IMR-90 (cell line): ENCODE data around the gene CHRDL1. TPM values are rescaled to one million over a fixed set of nuclear protein-coding genes. Genes with fewer than 3 reads are reported as not detected.

Source experiments
- ATAC-seq: fragments of 200-7000 bp; cut with Tn5 transposase; 2 replicates; pipeline ENCODE4 v1.9.1; 2020; ENCODE audit warnings: low read depth, mild to moderate bottlenecking, moderate library complexity
- BruUV-seq: library from RNA; stranded (reverse); fragments of 400-500 nt; replicated peaks from 2 replicates; lab custom pipeline; 2021; lab: Mats Ljungman, UMichigan
- CTCF ChIA-PET: fragments of 300-600 bp; formaldehyde crosslinking; extraction: SDS; loops from one replicate; lab custom pipeline; 2021; ENCODE audit warnings: antibody characterized with exemption; lab: Yijun Ruan, JAX
- POLR2A ChIA-PET: fragments of 300-600 bp; sonication (Branson Sonifier 250); formaldehyde crosslinking; loops from one replicate; lab custom pipeline; 2022; ENCODE audit warnings: antibody characterized with exemption; ENCODE audit not compliant: unreplicated experiment; lab: Charles Lee
- DNase-seq: peaks from one replicate; pipeline ENCODE4 v3.0.0; 2013
- H2AFZ ChIP-seq: replicated peaks from 2 replicates; pipeline ENCODE3; 2013; ENCODE audit warnings: low read length, mild to moderate bottlenecking; ENCODE audit not compliant: poor library complexity
- H2AK5ac ChIP-seq: 2 replicates; pipeline ENCODE4 v1.6.1; 2013; ENCODE audit warnings: low read depth, low read length, inconsistent platforms
- H2AK9ac ChIP-seq: replicated peaks from 2 replicates; pipeline ENCODE3; 2013; ENCODE audit warnings: mild to moderate bottlenecking, low read depth, low read length, moderate library complexity; ENCODE audit not compliant: poor library complexity
- H2BK120ac ChIP-seq: 2 replicates; pipeline ENCODE4 v1.6.1; 2013; ENCODE audit warnings: low read depth, low read length, inconsistent platforms
- H2BK15ac ChIP-seq: 3 replicates; pipeline ENCODE4 v1.6.1; 2013; ENCODE audit warnings: low read depth, low read length, inconsistent platforms
- H2BK20ac ChIP-seq: 2 replicates; pipeline ENCODE4 v1.6.1; 2013; ENCODE audit warnings: low read depth, mild to moderate bottlenecking, inconsistent platforms, low read length, moderate library complexity
- H2BK5ac ChIP-seq: 2 replicates; pipeline ENCODE4 v1.6.1; 2013; ENCODE audit warnings: mild to moderate bottlenecking, low read depth, low read length, inconsistent platforms; ENCODE audit not compliant: poor library complexity, severe bottlenecking
- H3K14ac ChIP-seq: replicated peaks from 2 replicates; pipeline ENCODE4 v1.6.1; 2013; ENCODE audit warnings: low read depth, low read length, inconsistent platforms
- H3K18ac ChIP-seq: 2 replicates; pipeline ENCODE4 v1.6.1; 2013; ENCODE audit warnings: low read depth, low read length, control low read depth
- H3K23ac ChIP-seq: 2 replicates; pipeline ENCODE4 v1.6.1; 2013; ENCODE audit warnings: low read depth, low read length, inconsistent platforms
- H3K27ac ChIP-seq: 2 replicates; pipeline ENCODE4 v1.5.1; 2013; ENCODE audit warnings: mild to moderate bottlenecking, control low read depth, low read length; ENCODE audit not compliant: insufficient read depth
- H3K27me3 ChIP-seq: 2 replicates; pipeline ENCODE4 v1.6.1; 2013; ENCODE audit warnings: low read length; ENCODE audit not compliant: control insufficient read depth, insufficient read depth
- H3K36me3 ChIP-seq: 2 replicates; pipeline ENCODE4 v1.6.1; 2013; ENCODE audit warnings: low read length, mixed read lengths; ENCODE audit not compliant: control insufficient read depth, insufficient read depth
- H3K4ac ChIP-seq: 2 replicates; pipeline ENCODE4 v1.6.1; 2013; ENCODE audit warnings: low read depth, low read length, inconsistent platforms
- H3K4me1 ChIP-seq: 2 replicates; pipeline ENCODE4 v1.6.1; 2013; ENCODE audit warnings: low read length, mixed read lengths; ENCODE audit not compliant: control insufficient read depth, insufficient read depth
- H3K4me2 ChIP-seq: 2 replicates; pipeline ENCODE4 v1.6.1; 2013; ENCODE audit warnings: low read depth, mild to moderate bottlenecking, control low read depth, low read length, moderate library complexity
- H3K4me3 ChIP-seq: 2 replicates; pipeline ENCODE4 v1.5.1; 2013; ENCODE audit warnings: low read depth, mild to moderate bottlenecking, control low read depth, low read length, moderate library complexity; ENCODE audit not compliant: insufficient read depth
- H3K56ac ChIP-seq: 2 replicates; pipeline ENCODE4 v1.6.1; 2013; ENCODE audit warnings: low read length, inconsistent platforms; ENCODE audit not compliant: insufficient read depth; ENCODE audit errors: extremely low read depth
- H3K79me1 ChIP-seq, 2 experiments: 2 replicates each; pipeline ENCODE4 v1.6.1; 2013; ENCODE audit warnings: low read length in 2 of 2, inconsistent platforms in 1 of 2, low read depth in 1 of 2
- H3K9ac ChIP-seq: 2 replicates; pipeline ENCODE4 v1.6.1; 2013; ENCODE audit warnings: low read depth, low read length, control low read depth
- H3K9me1 ChIP-seq: 2 replicates; pipeline ENCODE4 v1.6.1; 2013; ENCODE audit warnings: low read length, inconsistent platforms; ENCODE audit not compliant: insufficient read depth
- H3K9me3 ChIP-seq: 2 replicates; pipeline ENCODE4 v1.6.1; 2013; ENCODE audit warnings: low read length; ENCODE audit not compliant: control insufficient read depth, insufficient read depth
- H4K20me1 ChIP-seq: 2 replicates; pipeline ENCODE4 v1.6.1; 2013; ENCODE audit warnings: low read length, inconsistent platforms; ENCODE audit not compliant: insufficient read depth
- H4K5ac ChIP-seq: 2 replicates; pipeline ENCODE4 v1.6.1; 2013; ENCODE audit warnings: mild to moderate bottlenecking, low read depth, low read length, control low read depth
- H4K8ac ChIP-seq, 2 experiments: 2 replicates each; pipeline ENCODE4 v1.6.1; 2013; ENCODE audit warnings: low read depth in 2 of 2, low read length in 2 of 2, control low read depth in 1 of 2, inconsistent platforms in 1 of 2
- H4K91ac ChIP-seq: 2 replicates; pipeline ENCODE4 v1.6.1; 2013; ENCODE audit warnings: low read depth, low read length, inconsistent platforms; ENCODE audit not compliant: insufficient read depth
- BHLHE40 ChIP-seq: fragments of 150-350 bp; IDR thresholded peaks from 2 replicates; pipeline ENCODE4 v1.6.1; 2016; ENCODE audit warnings: mild to moderate bottlenecking, low read depth, low read length
- CEBPB ChIP-seq: IDR thresholded peaks from 2 replicates; pipeline ENCODE4 v1.6.1; 2012; ENCODE audit warnings: low read depth, low read length, improper control_type of control experiment
- CHD1 ChIP-seq: IDR thresholded peaks from 2 replicates; pipeline ENCODE4 v1.6.1; 2012; ENCODE audit warnings: low read depth, low read length, improper control_type of control experiment
- FOS ChIP-seq: fragments of 150-350 bp; IDR thresholded peaks from 2 replicates; pipeline ENCODE4 v1.6.1; 2016; ENCODE audit warnings: low read depth, low read length
- MAZ ChIP-seq: IDR thresholded peaks from 2 replicates; pipeline ENCODE4 v1.6.1; 2012; ENCODE audit warnings: low read depth, mild to moderate bottlenecking, low read length, improper control_type of control experiment, moderate library complexity, borderline replicate concordance
- POLR2A ChIP-seq: IDR thresholded peaks from 2 replicates; pipeline ENCODE4 v1.6.1; 2012; ENCODE audit warnings: mild to moderate bottlenecking, low read depth, low read length
- RCOR1 ChIP-seq: IDR thresholded peaks from 2 replicates; pipeline ENCODE4 v1.6.1; 2012; ENCODE audit warnings: mild to moderate bottlenecking, low read length, improper control_type of control experiment; ENCODE audit not compliant: insufficient replicate concordance
- SMC3 ChIP-seq: fragments of 150-350 bp; IDR thresholded peaks from 2 replicates; pipeline ENCODE4 v1.6.1; 2016; ENCODE audit warnings: low read depth, mild to moderate bottlenecking, antibody characterized with exemption, low read length, moderate library complexity
- WGBS, 2 experiments: methylation state at CpG; one replicate each; pipeline versions ENCODE4 v1.1.5 to v1.1.7; 2013; ENCODE audit warnings: missing lambda C conversion rate in 2 of 2; ENCODE audit not compliant: insufficient read length in 1 of 2; ENCODE audit errors: extremely low coverage in 2 of 2; 5-methylcytosine and 5-hydroxymethylcytosine counted together
- dilution Hi-C: fragments of 300-500 bp; cut with HindIII; formaldehyde crosslinking; loops from one replicate; pipeline ENCODE4 v1.14.3; 2018; ENCODE audit warnings: low sequenced_read_pairs; ENCODE audit not compliant: unreplicated experiment
- in situ Hi-C: fragments of 300-500 bp; cut with MboI; formaldehyde crosslinking; loops from 3 replicates; pipeline ENCODE4 v1.14.3; 2019; ENCODE audit warnings: low sequenced_read_pairs, inconsistent platforms, mixed read lengths
- intact Hi-C: fragments of 100-400 bp; cut with micrococcal nuclease; formaldehyde crosslinking; loops from 2 replicates; pipeline ENCODE4 v1.10.0; 2022
- polyA plus RNA-seq, 3 experiments: library from polyadenylated mRNA; depleted of rRNA; stranded (reverse); fragments of >200 nt; gene quantifications; 2 replicates each; pipeline ENCODE4 v1.2.3, GENCODE V29; 2012; ENCODE audit warnings: low replicate concordance in 1 of 3
- total RNA-seq: library from RNA; depleted of rRNA; stranded (reverse); fragments of >200 nt; gene quantifications from 2 replicates; pipeline ENCODE4 v1.2.3, GENCODE V29; 2012
- TF ChIP-seq, protein P1 (sequence below): conservative IDR thresholded peaks from 2 replicates; pipeline ENCODE4 v1.5.1; 2012; ENCODE audit warnings: mild to moderate bottlenecking, low read depth, low read length, improper control_type of control experiment

Gene CHRDL1
- total and polyA plus RNA-seq, 2 of the 4 experiments (the other 2 are of a cell fraction) = 0.36 to 0.58 TPM

DNA sequence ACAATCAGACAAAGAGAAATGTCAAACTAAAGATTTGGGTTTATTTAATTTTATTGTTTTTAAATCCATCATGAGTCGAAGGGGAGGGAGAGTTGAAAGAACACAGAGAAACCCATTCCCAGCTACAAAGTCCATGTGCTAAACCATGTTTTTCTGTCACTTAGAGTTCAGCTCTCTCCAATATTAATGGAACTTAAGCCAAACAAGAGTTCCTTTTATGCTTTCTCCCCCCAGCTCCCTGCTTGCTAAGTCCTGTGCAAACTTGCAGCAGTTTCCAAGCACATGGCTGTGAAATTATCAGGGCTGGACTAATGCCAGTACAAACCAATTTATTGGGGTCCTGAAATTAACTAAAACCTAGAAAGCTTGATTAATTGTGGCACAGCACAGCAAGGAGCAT, 9.7 kb upstream of the CHRDL1 start:
- no CpG with 5 or more reads among the region's 1 CpG for WGBS, 2 experiments
- no peak overlapping the region for H4K91ac ChIP-seq
- CTCF ChIA-PET = no interaction called here

More for the DNA sequence above, 9.7 kb upstream of the CHRDL1 start:
- peaks cover 16% of the 10 kb centered on the region for H3K27me3 ChIP-seq
- TF ChIP-seq SMC3 = no peak
- TF ChIP-seq, protein P1, sequence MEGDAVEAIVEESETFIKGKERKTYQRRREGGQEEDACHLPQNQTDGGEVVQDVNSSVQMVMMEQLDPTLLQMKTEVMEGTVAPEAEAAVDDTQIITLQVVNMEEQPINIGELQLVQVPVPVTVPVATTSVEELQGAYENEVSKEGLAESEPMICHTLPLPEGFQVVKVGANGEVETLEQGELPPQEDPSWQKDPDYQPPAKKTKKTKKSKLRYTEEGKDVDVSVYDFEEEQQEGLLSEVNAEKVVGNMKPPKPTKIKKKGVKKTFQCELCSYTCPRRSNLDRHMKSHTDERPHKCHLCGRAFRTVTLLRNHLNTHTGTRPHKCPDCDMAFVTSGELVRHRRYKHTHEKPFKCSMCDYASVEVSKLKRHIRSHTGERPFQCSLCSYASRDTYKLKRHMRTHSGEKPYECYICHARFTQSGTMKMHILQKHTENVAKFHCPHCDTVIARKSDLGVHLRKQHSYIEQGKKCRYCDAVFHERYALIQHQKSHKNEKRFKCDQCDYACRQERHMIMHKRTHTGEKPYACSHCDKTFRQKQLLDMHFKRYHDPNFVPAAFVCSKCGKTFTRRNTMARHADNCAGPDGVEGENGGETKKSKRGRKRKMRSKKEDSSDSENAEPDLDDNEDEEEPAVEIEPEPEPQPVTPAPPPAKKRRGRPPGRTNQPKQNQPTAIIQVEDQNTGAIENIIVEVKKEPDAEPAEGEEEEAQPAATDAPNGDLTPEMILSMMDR = no peak
- no peak for TF ChIP-seq FOS
- no peak for TF ChIP-seq RCOR1
- no peak for TF ChIP-seq POLR2A
- TF ChIP-seq BHLHE40 = no peak
- TF ChIP-seq MAZ = no peak
- TF ChIP-seq CEBPB = no peak
- no peak for TF ChIP-seq CHD1
- H4K5ac ChIP-seq = no peak overlapping the region
- H3K18ac ChIP-seq = no peak overlapping the region
- H3K9ac ChIP-seq = no peak overlapping the region
- no peaks in the 10 kb centered on the region for H3K79me1 ChIP-seq
- in situ Hi-C loops = no loop called here
- no peak overlapping the region for H3K4me3 ChIP-seq
- H3K56ac ChIP-seq = no peak overlapping the region
- H4K8ac ChIP-seq = no peak overlapping the region
- DNase-seq = no peak
- H3K9me3 ChIP-seq = no peaks in the 10 kb centered on the region
- H3K27ac ChIP-seq = no peak overlapping the region
- no peak overlapping the region for H2BK120ac ChIP-seq
- BruUV-seq = no TSS peak
- no peak overlapping the region for H2AFZ ChIP-seq
- dilution Hi-C loops = no loop called here
- H2BK20ac ChIP-seq = no peak overlapping the region
- no peak overlapping the region for H3K14ac ChIP-seq
- no peak overlapping the region for H2BK5ac ChIP-seq
- no peaks in the 10 kb centered on the region for H3K36me3 ChIP-seq
- no peak overlapping the region for H2AK9ac ChIP-seq
- no peak overlapping the region for H3K4me2 ChIP-seq
- no peaks in the 10 kb centered on the region for H4K20me1 ChIP-seq
- no peaks in the 10 kb centered on the region for H3K4me1 ChIP-seq
- no peak overlapping the region for H3K23ac ChIP-seq
- no peak overlapping the region for H3K4ac ChIP-seq
- H2BK15ac ChIP-seq = no peak overlapping the region
- intact Hi-C loops = no loop called here
- POLR2A ChIA-PET = no interaction called here
- no peak overlapping the region for H2AK5ac ChIP-seq
- ATAC-seq = no peak
- no peaks in the 10 kb centered on the region for H3K9me1 ChIP-seq
